IPS DF 19.7 (cell line): ENCODE measurements around the gene RASEF.

Experiments used
- DNase-seq: peaks from one replicate; pipeline ENCODE4 v3.0.0-alpha.2; 2013; ENCODE audit warnings: low read depth, low spot score

Gene RASEF

DNA sequence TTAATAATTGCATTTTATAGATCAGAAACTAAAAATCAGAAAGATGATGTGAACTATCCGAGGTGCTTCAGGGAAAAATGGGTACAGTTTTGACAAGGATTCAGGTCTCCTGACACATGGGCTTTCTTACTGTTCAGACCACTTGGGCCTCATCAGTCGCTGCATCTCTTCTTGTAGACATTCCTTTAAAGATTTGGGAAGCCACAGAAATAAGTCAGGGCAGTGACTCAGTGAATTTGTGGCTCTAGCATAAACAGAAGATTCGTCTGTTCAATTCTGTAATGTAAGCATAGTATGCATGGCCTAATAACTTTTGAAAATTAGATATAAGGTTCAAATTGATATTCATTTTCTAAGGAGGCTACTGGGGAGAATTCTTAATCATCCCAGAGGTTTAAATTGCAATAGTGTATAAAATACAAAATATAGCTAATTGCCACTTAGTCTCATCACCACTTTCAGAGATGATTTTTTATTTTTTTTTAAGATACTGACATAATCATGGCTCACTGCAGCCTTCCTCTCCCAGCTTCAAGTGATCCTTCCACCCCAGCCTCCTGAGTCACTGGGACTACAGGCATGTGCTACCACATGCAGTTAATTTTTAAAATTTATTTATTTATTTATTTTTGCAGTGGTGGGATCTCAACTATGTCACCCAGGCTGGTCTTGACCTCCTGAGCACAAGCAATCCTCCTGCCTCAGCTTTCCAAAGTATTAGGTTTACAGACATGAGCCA is 48.9 kb downstream of the RASEF start:
- no peak for DNase-seq

DNA sequence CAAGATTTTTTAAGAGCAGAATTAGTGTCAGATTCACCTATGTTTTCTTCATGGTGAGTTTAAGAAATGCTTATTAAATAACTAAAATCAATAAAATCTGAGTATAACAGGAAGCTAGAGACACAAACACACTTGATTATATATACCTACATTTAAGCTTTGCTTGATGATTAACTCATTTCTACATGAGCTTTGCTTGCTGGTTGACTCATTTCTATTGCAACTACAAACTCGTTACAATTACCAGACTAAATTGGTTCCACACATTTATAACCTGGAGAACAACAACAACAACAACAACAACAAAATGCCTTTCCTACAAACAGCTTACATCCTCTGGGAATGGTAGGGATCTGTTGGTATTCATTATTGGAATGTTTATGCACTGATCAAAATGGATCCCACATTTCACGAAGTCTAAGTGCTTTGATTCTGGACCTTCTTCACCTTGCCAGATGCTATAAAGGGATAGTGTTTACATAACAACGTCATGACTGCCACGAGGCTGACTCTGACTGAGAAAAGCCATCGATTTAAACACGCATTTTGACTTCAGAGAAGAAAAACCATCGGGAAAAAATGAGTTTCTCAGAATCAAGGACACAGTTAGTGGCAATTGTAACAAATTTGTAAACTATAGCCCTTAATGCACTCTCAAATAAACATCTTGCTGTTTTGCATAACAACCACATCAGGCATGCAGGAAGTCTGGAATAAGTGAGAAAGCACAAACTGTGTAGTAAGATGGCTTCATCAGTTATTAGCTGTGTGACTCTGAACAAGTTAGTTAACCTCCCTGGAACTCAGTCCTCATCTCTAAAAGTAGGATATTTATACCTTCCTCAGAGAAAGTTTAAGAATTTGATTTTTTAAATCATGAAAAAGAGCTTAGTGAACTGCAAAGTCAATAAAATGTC is 49.8 kb downstream of the RASEF start:
- DNase-seq = no peak

DNA sequence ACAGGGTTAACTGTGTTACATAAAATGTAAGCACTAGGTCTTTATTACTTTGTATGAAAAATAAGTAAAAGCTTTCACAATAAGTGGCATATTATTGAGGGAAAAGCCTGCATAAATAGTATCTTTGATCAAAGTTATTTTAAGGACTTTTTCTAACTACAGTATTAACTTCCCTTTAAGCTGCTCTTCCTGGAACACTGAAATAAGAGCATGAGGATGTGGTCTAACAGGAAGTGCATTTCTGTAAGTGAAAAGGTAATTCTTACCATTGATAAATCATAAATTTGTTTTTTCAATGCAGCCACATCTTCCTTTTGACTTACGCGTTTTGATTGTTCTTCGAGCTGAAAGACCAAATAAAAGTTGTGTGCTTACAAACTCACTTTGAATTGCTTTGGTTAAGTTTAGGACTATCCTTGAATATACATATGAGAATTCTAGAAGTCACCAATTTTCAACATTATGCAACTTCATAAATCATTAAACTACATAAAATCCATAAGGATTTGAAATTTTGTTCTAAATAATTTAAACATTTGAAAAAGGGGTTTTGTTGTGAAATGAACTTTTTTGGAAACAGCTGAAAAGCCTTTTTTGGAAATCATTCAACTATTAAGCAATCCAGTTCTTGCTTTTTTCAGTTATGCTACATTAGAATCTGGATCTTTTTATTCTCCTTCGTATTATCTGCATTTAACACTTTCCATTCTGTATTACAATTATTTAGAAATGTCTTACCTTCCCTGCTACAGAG is 50.6 kb downstream of the RASEF start:
- no peak for DNase-seq

DNA sequence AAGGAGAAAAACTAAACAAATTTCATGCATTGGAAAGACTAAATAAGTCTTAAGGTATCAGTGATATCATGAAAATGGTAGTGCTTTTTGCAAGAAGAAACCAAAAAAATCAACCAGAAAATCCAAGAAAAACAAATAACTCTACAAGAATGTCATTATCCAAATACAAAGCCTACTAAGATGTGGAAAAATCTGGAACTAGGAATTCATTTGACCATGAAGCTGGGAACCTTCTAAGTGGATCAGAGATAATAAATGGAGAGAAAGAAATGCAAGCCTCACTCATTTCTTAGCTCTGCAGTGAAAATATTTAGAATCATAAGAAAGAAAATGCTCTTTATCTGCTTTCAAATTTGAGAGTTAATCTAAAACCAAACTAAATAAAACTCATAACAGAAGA is 51.3 kb downstream of the RASEF start:
- DNase-seq = no peak

DNA sequence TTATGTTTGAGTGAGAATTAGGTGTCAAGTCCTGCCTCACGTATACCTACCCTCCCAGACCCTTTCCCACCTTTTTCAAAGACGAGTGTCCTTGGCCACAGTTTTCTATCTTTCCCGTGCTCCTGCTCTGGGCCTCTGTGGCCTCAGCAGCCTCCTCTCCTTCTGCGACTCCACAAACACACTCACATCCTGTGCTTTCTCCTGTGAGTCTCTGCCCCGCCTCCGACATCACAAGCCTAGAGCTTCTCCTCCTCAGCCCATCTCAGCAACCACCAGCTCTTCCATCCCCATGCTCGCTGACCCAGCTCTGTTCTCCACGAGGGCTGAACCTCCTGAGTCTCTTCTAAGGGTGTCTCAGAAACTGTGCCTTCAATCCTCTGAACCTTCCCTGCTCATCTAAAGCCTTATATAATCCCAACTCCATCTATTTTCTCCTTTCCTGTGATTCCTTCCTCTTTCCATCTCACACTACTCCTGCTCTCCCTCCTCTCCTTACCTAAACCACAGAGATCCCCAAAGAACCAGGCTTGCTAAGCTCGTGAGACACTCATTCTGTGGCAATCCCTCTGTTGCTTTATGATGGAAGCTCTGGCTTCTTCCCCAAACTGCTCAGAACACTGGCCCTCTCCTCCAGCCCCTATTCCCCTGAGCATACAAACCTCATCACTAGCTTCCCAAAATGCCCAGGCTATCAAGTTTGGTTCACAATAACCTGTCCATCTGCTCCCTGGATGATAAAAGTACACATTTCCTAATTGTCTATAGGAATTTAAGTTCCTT is 55.2 kb downstream of the RASEF start:
- DNase-seq = no peak

DNA sequence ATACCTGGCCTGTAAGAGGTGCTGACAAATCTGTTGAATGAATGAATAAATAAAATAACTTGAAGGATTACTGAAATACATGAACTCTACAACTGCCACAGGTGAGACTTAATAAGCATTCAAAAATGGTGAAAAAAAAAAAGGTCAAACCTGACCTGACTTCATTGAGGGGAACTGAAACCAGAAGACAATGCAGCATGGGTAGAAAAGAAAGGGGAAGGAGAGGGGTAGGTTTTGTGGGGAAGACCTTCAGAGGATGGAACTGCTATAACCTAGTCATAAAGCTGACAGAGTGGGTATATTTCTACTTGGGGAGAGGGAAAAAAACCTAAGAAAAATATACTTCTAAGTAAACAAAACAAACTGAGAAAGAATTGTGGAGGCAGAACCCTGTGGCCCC is 56.6 kb downstream of the RASEF start:
- DNase-seq = no peak

DNA sequence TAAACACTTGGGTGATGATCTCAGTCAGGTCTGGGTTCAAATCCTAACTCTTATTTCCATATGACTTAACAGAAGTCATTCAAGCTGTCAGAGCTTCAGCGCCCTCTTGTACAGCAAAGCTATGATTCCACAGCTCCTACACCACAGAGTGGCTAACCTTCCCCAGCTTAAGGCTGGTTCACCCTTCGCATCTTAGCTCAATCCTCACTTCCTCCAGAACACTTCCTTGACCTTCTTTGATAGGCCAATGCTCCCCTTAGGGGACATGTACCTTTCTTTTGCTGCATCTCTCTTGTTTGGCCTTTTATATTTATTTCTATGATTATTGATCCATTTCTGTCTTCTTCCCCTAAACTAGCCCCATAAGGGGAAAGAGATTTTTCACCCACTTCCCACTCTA is 57.0 kb downstream of the RASEF start:
- DNase-seq = no peak

DNA sequence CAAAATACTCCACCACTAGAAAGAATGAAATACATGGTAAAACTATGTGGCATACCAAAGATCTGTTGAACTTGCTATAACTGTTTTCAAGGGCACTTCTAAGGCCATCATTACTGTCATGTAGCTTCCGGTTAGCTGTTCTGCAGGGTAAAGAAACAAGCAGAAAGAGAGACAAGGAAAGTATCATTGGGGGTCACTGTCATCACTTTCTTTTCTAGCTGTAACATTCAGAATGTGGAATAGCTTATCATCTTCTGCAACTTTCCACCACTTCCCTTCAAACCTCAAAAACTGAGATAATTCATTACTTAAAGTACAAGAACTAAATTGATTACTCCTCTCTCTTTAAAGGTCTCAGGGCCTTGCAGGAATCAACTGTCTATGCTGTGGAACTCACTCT is 57.6 kb downstream of the RASEF start:
- no peak for DNase-seq

DNA sequence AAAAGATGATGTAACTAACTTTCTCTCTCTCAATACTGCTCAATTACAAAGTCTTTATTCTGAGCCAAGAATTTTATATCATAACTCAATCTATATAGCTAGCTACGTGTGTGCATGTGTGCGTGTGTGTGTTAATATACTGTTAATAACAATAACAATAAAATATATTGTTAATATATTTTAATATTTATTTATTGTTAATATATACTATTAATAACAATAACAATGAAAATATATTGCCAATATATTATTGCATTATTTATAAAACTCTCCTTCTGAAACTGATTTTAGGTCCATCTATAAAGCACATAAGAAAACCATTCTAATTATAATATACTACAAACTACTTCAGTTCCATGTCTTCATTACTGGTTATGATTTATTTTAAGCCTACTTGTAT is 60.6 kb downstream of the RASEF start:
- no peak for DNase-seq

DNA sequence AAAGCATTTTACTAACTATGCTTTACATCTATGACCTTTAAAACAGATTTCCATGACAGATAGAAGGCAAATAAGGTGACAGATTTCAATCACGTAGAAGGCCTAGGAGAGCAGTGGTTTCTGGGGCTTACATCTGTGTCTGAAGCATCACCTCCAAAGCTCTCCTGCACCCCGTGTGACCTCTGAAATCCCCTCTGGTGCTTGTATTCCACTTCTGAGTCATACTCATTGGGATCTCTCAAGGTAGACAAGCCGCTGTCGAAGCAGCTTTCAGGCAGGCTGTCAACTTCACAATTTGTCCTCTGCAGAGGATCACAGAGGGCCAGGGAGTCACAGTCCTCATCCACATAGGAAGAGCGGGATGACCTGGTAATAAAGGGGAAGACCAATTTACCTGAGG is 62.2 kb downstream of the RASEF start:
- no peak for DNase-seq

DNA sequence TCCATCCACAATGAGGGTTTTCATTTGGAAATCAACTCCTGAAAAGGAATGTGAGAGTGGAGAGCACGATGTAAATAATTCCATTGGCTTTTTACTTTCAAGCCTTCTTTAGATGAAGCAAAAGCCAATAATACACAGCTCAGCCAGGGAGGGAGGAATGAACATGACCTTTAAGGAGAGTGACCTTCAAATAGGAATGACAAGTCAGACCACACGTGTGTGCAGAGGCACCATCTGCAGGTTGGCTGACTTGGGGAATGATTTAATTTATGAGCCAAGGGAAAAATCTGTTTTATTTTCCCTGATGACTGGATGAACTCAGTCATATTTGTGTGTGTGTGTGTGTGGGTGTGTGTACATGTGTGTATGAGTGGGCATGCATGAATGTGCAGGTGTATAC is 64.5 kb downstream of the RASEF start:
- no peak for DNase-seq

DNA sequence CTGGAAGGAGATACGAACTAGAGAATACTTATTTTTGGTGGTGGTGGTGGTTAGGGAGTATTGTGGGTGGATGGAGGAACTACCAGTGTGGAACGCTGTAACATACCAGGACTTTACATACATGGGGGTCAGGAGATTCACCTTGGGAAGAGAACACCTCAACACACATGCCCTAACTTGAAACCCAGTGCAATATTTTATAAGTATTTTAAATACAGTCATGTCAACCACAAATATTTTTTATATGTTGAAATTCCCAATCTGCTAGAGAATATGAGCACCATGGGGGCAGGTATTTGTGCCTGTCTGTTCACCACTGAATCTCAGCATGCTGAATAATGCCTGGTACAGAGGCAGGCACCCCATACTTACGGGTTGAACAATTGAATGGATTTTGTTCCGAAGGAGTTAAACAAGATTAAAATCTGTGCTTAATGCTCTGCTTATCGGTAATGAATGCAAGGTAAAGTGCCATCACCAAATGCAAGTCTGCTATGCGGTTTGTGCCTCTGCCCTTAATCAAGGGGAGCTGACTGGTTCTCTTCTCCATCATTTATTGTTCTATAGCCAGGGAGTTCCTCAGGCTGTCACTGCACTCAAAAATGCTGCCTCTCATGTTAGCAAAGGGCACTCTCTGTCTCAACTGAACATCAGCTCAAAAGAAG is 65.3 kb downstream of the RASEF start:
- no peak for DNase-seq

DNA sequence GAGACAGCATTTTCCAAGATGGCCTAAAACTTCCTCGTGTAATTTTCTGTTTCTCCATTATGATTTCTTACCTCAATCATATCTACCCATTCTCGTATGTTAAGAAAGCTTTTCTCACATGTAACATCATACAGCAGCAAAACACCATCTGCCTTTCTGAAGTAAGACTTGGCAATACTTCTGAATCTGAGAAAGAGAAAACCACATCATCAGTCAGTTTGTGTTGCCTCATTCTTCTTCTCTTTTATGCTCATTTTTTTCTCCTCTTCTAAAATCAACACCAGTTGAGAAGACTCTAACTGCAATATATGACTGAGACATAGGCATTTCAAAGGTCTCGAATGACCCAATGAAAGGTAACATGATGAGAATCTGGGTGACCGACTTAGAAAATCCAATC is 66.0 kb downstream of the RASEF start:
- no peak for DNase-seq

DNA sequence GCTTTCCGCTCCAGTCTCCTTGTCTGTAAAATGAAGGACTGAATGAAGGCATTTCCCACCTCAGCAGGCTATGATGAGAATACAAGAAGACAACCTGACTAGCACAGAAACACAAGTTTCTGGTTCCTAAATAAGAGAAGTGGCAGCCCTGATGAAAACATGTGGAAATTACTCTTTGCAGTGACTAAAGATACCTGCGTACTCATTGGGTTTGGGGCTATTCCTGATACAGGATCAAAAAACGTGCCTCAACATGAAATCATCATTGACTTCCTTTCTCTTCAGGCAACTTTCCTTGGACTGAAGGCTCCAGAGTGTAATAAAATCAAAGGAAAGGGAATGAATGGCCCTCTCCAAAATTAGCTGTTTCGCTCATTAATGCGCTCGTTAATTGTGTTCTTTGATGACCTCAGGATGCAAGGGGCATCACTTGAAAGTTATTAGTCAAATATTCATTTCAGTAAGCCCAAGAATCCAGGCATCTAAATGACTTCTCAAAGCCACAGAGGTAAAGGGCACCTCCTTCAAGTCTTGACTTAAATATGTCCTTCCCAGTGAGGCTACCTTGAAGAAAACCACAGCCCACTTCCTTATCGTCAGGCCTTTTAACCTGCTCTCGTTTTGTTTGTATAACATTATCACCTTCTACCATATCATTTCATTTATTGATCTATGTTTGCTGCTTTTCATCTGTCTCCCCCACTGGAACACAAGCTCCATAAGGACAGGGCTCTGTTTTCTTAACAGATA is 68.9 kb downstream of the RASEF start:
- no peak for DNase-seq

DNA sequence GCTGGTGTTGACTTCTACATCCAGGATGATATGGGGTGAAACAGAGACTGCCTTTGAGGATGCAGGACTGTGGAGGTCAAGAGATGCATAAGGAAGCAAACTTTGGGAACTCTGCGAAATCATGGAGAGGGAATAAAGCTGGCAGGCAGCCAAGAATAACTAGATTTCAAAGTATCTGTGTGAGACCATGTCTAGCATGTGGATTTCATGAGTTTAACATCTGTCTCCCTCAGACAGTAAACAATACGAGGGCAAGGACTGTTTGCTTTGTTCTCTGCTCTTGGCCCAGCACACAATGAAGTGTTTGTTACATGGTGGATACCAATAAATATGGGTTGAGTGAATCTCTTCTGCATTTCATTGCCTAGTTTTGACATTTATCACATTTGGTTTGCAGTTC is 71.3 kb downstream of the RASEF start:
- DNase-seq = no peak

DNA sequence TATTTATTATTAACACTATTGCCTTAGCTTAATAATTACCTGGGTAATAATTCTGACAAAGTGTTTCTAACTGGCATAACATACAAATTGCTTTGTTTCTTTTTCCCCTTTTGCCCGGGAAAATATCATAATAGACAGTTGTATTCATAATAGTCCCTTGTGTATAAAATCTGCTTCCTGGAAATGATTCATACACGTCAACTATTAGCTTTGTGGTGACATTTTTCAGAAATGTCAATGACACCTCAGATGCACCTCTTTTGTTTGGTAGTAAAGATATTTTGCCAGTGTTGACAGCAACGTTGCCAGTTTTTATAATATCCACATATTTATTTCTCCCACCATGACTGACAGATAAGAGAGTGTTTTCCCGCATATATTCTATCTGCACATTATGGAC is 73.0 kb downstream of the RASEF start:
- DNase-seq = no peak

DNA sequence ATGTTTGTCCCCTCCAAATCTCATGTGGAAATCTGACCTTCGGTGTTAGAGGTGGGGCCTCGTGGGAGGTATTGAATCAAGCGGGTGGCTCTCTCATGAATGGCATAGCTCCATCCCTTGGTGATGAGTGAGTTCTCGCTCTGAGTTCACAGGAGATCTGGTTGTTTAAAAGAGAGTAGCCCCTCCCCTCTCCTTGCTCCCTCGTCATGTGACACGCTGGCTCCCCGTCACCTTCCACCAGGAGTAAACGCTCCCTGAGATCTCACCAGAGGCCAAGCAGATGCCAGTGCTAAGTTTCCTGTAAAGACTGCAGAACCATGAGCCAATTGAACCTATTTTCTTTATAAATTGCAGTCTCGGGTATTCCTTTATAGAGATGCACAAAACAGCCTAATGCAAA is 74.5 kb downstream of the RASEF start:
- DNase-seq = peak; percentile 33

DNA sequence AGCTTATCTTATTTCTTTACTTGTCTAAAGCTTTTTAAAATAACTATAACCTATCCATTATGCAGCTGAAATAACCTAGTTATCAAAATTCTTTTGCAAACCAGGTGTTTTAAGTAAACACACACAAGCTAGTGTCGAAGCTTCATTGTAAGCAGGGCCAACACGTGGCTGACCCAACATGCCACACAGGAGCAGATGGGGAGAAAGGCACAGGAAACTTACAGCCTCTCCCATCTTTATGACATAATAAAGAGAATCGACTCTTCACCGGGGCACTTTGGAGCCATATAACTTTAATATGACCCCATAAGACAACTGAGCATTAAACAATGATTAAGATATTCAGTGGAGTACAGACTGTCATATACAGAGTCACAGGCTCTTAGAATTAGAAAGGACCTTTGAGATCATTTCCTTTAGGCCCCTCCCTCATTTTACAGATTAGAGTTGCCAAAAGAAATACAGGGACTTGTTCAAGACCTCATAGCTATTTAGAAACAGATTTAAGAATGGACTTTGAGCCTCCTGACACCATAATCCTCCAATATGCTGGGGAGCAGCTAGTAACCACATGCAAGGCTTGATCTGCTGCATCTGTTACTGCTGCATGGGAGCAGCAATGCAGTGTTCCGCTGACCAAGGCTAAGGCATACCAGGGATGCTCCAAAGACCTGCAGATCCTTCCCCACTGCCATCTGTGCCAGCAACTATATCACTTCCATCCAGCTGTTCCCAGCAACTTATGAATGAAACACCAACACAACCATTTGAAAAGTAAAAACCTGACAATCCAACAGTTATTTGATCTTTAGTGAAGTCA is 75.4 kb downstream of the RASEF start:
- DNase-seq = no peak

DNA sequence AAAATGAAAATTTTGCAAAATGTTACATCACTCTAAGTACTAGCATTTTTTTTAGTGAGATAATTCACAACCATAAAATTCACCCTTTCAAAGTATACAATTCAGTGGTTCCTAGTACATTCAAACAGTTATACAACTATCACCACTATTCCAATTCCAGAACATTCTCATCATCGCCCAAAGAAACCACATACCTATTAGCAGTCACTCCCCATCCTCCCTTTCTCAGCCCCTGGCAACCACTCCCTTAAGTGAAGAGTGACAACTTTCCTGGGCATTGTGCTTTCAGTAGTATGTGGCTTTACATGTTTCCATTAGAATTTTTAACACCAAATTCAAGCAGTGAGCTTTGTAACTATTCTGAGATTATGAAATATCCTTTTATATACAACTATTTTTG is 81.4 kb downstream of the RASEF start:
- no peak for DNase-seq
